NCI-H2171 treated with DMSO at 0.1 percent for 48 hours (cell line): ENCODE results near the gene BEND4.
A peak's percentile ranks its signal among the peaks of the same experiment; 100 is the strongest.
"Not testable (repeated sequence)": the region's sequence is repeated elsewhere in the genome, so short reads cannot be mapped to it uniquely, and the experiment has no call there.

Source experiments
- DNase-seq: peaks from one replicate; lab custom pipeline; 2025; lab: John Stamatoyannopoulos, UW

The BEND4 gene

DNA sequence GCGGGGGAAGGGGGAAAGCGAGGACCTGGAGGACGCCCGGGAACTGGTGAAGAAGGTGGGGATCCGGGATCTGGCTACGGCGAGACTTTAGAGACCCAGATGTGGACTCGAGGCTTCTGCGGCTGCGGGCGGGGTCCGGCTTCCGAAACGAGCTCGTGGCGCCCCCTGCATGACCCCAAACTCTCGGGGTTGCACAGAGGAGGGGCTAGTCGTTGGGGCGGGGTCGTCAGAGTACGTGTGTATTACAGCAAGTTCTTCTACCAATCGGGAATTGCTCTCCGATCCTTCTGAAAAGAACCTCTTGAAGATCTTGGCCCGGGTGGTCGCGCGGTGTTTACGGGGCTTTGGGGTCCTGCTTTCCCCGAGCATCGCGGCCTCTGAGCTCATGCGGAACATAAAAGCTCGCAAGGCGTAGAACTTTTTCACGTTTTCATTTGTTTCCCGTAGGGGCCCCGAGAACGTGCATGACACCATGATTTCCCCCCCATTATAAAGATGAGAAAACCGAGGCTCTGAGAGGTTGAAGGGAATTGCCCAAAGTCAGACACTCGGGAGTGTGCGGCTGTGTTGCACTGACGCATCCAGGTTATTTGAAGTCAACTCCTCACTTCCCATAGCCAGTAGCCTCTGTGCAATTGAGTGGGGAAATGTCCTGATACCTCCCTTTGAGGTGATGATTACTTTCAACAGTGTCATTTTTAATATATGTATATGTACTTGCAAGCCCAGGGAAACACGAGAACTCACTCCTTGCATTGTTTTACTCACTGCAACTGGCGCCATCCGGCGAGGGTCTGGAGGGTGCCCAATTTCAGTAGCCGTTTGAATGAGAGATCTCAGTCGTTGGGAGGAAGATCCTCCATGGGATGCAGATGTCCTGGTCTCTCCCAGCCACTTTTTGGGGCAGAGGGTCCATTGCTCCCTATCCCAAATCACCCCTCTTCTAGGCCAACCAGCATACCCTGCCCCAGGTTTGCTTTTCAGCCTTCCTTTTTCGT is at the start of gene BEND4:
TSS of gene BEND4 (minus strand) at position 149 of the 998 bp plus-strand sequence. CDS start 512 bp downstream, outside the sequence.
- peak; percentile 65 for DNase-seq

- no peak for DNase-seq
Observed at GRCh38 chr4:42197341-42197740, 44.9 kb upstream of the BEND4 start.

GRCh38 chr4:42172921-42173320 is 20.5 kb upstream of the BEND4 start:
- no peak for DNase-seq

DNA sequence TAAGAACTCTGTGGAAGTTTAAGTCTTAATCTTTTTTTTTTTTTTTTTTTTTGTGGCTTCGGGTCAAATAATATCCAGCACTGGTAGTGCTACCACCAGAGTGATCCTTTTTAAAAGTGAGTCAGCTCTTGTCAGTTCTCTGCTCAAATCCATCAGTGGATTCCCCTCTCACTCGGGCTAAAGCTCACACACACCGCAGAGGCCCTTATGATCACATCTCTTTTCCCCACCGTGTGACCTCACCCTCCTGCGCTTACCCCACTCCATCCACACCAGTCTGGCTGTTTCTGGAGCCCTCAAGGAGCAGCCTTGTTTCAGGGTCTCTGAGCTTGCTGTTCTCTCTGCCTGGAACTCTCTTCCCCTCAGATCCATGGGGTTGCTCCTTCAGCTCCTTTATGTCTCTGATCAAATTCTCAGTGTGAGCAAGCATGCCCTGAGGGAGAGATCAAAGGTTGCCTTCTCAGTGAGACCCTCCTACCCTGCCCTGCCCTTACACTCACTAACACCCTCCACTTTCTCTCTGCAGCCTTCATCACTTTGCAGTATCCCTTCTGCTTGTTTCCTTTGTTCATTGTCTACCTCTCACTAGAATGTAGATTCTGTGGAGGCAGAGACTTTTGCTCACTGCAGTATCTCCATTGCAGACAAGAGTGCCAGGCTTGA is 19.8 kb upstream of the BEND4 start:
- DNase-seq, result no peak

- no peak for DNase-seq
Observed at GRCh38 chr4:42167709-42168108, 15.3 kb upstream of the BEND4 start.

GRCh38 chr4:42166186-42166585 is 13.7 kb upstream of the BEND4 start:
- DNase-seq, result not testable (repeated sequence)

DNA sequence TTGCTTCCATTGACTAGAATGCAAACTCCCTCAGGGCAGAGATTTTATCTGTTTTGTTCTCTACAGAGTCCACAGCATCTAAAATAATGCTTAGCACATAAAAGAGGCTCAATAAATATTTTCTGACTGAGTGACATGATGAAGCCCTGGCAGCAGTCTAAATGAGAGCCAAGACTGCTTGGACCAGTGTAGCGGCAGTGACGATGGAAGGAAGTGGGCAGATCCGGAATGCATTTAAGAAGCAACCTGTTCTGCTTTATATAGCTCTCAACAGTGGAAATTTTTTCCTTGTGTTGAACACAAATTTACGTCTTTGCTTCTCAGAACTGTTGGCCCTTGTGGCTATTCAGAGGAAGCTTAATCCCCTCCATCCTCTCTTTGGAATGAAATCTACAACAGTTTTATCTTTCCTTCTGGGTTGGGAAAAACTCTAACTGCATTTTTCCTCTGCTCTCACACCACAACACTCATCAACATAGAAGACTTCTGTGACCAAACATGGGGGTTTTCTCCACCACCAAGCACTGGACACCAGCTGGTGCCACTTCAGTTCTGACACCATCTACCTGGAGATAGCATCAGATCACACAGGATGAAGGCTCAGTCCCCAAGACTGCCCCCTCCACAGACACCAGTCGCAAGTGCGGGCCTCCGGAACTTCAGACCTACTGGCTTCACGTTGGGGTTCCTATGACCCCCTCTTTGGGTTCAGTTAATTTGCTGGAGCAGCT is 7.0 kb upstream of the BEND4 start:
- no peak for DNase-seq

DNA sequence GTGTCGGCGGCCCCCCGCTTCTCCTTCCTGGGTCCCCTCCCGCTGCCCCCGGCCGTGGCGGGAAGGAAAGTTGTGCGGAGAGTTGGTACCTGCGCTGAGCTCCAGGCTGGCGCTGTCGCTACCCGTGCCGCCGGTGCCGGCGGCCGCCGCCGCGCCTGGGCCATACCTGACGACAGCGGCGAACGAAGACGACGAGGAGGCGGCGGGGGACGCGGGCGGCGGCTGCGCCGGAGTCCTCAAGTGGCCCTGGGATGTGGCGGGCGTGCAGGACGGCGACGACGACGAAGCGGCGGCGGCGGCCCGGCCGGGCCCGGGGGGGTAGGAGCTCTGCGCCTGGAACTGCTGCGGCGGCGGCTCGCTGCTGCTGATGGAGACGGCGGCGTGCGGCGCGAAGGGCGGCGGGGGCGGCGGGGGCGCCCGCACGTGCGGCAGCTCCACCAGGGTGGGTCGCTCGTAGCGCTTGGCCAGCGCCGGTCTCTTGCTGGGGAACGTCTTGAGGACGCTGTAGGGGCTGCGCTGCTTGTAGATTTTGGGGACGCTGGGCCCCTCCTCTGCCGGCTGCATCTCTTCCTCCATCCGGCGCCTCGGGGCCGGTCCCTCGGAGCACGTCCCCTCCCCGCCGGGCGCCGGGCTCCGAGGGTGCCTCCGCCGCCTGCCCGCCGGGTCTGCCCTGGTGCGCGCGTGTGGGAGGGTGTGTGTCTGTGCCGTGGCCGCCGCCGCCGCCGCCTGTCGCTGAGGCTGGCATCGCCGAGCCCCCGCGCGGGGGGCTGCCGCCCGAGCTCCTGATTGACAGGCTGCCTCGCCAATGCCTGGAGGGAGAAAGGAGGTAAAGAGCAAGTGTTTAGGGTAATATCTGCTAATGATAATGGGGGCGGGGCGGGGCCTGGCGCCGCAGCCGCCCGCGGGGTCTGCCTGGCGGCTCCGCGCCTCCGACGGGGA is 618 bp downstream of the BEND4 start:
- DNase-seq, result peak; percentile 79

- no peak for DNase-seq
Observed at GRCh38 chr4:42150653-42151567, 1.5 kb downstream of the BEND4 start.

GRCh38 chr4:42149004-42149403 is 3.5 kb downstream of the BEND4 start:
- DNase-seq, result no peak

DNA sequence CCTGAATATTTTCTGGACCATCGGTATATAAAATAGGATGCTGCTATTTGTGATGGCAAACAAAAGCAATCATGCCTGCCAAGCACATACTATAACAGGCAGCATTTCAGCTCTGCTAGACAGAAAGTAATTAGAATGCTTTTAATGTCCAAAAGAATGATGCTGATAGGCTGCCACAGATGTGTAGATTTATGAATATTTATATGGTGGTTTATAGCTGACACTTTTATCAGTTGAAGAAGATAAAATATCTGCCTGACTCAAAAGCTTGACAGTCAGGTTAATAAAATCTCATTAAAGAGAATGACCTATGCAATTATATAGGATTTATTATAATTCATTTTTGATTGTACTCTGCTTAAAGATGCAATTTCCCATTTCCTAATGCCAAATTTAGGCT is 4.0 kb downstream of the BEND4 start:
- DNase-seq, result no peak

DNA sequence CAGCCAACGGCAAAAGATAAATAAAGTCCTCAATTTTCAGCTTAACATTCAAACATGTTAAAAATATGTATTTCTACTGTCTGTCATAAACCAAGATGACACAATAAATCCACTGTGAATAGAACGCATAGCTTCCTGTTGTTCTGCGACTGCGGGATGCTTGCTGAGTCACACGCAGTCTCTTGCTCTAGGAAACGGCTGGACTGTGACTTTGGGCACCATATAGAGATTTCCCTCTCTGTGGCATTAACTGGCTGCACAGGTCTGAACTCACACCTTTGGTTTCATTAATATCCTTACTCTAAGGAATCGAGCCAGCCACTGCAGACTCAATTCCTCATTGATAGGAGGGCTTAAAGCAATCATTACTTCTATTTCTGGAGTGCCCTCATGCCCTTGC is 8.4 kb downstream of the BEND4 start:
- no peak for DNase-seq

DNA sequence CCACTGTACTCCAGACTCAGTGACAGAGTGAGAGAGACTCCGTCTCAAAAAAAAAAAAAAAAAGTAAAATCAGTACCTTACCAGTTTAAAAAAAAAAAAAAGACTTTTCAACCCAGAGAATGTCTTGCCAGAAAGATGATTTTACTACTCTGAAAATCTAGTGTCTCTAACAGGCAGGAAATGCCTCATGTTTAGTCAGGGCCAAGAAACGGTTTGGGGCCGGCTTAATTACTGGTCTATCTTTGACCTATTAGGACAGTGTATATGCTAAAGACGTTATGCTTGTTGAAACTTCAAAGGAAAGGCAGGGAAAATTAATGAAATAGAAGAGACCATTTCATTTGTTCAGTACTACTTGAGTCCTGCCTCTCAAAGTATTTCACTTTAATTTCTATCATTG is 9.9 kb downstream of the BEND4 start:
- DNase-seq, result no peak

DNA sequence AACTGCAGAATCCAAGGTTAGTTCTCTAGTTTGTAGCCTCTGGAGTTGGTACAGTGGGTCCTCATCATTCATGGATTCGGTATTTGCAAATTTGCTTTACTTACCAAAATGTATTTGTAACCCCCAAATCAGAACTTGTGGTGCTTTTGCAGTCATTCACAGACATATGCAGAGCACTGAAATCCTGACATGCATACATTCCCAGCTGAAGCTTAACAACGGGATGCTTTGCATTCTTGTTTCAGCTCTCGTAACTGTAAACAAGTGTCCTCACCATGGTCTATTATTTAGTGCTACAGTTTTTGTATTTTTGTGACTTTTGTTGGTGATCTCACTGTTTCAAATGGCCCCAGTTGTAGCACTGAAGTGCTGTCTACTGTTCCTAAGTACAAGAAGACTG is 16.1 kb downstream of the BEND4 start:
- DNase-seq, result no peak

- DNase-seq, result no peak
Observed at GRCh38 chr4:42133006-42133405, 19.4 kb downstream of the BEND4 start.

DNA sequence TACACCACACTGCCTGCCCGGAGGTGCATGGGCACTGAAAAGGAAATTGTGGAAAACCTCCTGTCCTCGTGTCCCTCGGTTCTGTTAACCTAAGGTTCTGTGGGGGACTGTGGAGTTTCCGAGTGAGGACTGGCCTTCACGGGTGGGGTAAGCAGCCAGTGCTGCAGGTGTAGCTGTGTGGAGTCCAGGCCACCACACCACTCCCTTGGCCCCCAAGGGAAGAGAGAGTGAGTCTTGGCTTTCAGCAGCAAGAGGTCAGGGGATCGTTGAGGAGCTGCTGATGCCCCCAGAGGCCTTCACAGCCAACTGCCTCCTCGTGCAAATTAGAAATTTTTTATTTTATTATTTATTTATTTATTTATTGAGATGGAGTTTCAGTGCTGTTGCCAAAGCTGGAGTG is 20.4 kb downstream of the BEND4 start:
- DNase-seq, result no peak

- no peak for DNase-seq
Observed at GRCh38 chr4:42123071-42123644, 29.3 kb downstream of the BEND4 start.

- no peak for DNase-seq
Observed at GRCh38 chr4:42122237-42122636, 30.2 kb downstream of the BEND4 start.

DNA sequence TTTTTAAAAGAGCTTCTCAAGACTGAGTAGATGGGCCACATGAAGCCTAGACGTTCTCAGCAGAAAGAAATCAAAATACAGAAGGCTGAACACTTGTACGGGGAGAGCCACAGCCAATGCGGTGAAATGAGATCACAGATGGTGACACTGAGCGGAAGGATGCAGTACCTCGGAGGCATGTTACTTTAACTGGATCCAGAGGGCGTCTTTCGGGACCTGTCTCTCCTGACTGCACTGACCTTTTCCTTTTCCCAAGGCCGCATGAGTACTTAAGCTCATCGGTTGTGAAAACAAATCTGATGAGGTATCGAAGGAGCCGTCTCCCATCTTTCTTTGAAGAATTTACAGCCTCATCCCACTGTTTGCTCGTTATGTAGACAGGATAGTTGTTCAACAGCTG is 32.6 kb downstream of the BEND4 start:
- DNase-seq, result no peak

GRCh38 chr4:42112846-42113245 is 39.6 kb downstream of the BEND4 start:
- no peak for DNase-seq
